Measurements from ENCODE around the gene SPRTN. TPM values are rescaled to one million over a fixed set of nuclear protein-coding genes. Genes with fewer than 3 reads are reported as not detected.

SPRTN gene
- total RNA-seq, 1 donor from 2014 or later, result 13.5 TPM

DNA sequence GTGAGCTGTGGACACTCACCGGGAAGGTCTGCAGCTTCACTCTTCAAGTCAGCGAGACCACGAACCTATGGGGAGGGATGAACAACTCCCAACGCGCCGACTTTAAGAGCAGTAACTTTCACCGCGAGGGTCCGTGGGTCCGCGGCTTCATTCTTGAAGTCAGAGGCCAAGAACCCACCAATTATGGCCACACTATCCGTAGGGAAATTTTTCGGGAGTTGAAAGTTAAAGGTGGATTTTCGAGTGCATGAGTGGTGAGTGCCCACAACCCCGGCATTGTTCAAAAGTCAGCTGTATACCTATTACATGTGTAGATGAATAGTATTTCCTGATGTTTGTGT is 20.1 kb upstream of the SPRTN start:
- TF ChIP-seq, protein P1, sequence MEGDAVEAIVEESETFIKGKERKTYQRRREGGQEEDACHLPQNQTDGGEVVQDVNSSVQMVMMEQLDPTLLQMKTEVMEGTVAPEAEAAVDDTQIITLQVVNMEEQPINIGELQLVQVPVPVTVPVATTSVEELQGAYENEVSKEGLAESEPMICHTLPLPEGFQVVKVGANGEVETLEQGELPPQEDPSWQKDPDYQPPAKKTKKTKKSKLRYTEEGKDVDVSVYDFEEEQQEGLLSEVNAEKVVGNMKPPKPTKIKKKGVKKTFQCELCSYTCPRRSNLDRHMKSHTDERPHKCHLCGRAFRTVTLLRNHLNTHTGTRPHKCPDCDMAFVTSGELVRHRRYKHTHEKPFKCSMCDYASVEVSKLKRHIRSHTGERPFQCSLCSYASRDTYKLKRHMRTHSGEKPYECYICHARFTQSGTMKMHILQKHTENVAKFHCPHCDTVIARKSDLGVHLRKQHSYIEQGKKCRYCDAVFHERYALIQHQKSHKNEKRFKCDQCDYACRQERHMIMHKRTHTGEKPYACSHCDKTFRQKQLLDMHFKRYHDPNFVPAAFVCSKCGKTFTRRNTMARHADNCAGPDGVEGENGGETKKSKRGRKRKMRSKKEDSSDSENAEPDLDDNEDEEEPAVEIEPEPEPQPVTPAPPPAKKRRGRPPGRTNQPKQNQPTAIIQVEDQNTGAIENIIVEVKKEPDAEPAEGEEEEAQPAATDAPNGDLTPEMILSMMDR (IDR thresholded peaks at IDR 0.05), result no peak
- peak; percentile 19 for DNase-seq (ENCODE audit: extremely low spot score, unreplicated experiment)
- H3K9me3 Mint-ChIP-seq (ENCODE audit: unreplicated experiment), result no peaks in the 10 kb centered on the region
- no peaks in the 10 kb centered on the region for H3K27me3 Mint-ChIP-seq (ENCODE audit: unreplicated experiment)
- no peak overlapping the region for H3K27ac Mint-ChIP-seq (ENCODE audit: unreplicated experiment)
- H3K4me1 Mint-ChIP-seq (ENCODE audit: unreplicated experiment), result no peaks in the 10 kb centered on the region
- no peak overlapping the region for H3K4me3 Mint-ChIP-seq (ENCODE audit: unreplicated experiment)
- no peaks in the 10 kb centered on the region for H3K36me3 Mint-ChIP-seq (ENCODE audit: unreplicated experiment)

DNA sequence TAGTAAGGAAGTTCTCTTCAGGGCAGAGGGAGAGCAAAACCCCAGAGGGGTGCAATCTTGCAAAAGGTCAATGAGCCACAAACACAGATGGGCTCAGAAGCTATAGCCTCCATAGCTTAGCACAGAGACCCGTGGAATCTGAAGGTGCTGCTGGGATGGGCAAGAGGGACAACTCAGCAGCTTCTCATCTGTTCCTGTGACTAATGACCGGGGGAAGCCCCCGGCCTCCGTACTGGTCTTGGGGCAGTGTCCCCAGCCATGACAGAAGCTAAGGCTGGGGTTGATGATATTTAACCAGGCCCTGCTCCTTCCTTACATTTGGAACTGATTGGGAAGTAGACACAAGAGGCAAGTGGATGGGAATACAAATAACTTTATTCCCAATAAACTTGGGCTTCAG is 19.5 kb upstream of the SPRTN start:
- Mint-ChIP-seq H3K36me3 (ENCODE audit: unreplicated experiment) (no peaks in the 10 kb centered on the region), H3K27ac (ENCODE audit: unreplicated experiment) (no peak overlapping the region), H3K4me1 (ENCODE audit: unreplicated experiment) (no peaks in the 10 kb centered on the region), H3K4me3 (ENCODE audit: unreplicated experiment) (no peak overlapping the region), H3K9me3 (ENCODE audit: unreplicated experiment) (no peaks in the 10 kb centered on the region), H3K27me3 (ENCODE audit: unreplicated experiment) (no peaks in the 10 kb centered on the region)
- peak; percentile 60 for DNase-seq (ENCODE audit: extremely low spot score, unreplicated experiment)
- TF ChIP-seq, protein P1 (IDR thresholded peaks at IDR 0.05), result no peak

DNA sequence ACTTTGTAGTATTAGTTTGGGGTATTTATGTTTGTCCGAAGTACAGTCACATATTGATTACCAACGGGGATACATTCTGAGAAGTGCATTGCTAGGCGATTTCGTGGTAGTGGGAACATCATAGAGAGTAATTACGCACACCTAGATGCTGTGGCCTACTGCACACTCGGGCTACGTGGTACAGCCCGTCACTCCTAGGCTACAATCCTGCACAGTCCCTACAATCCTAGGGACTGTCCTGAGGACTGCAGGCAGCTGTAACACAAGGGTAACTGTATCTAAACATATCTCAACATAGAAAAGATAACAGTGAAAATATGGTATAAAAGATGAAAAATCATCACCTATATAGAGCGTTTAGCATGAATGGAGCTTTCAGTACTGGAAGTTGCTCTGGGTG is 19.0 kb upstream of the SPRTN start:
- TF ChIP-seq, protein P1 (IDR thresholded peaks at IDR 0.05), result no peak
- Mint-ChIP-seq H3K9me3 (ENCODE audit: unreplicated experiment) (no peaks in the 10 kb centered on the region), H3K4me1 (ENCODE audit: unreplicated experiment) (no peaks in the 10 kb centered on the region), H3K4me3 (ENCODE audit: unreplicated experiment) (no peak overlapping the region), H3K27me3 (ENCODE audit: unreplicated experiment) (no peaks in the 10 kb centered on the region), H3K27ac (ENCODE audit: unreplicated experiment) (no peak overlapping the region), H3K36me3 (ENCODE audit: unreplicated experiment) (no peaks in the 10 kb centered on the region)
- no peak for DNase-seq (ENCODE audit: extremely low spot score, unreplicated experiment)

DNA sequence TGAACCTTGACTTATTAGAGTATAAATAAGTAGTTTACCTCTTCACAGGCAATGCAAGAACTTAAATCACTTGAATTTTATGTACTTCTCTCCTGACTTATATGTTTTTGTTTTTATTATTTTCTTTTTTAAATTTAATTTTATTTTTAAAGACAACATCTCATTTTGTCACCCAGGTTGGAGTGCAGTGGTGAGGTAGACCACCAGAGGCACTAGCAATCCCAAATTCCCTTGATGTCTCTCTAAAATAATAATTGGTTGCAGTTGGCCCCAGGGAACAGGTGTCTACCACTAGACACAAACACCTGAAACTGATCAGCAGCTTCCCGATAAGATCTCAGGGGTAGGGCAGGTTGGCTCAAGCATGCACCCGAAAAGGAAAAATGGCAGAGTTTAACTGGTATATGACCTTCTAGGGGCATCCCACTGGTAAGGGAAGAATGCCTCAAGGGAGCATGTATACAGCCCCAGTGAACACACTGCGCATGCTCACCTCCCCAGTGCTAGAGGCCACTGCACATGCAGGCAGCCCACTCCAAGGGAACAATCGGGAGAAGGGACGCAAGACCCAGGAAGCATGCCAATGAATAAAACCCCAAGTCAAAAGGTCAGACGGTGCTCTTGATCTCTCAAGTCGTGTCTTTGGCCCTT is 15.1 kb upstream of the SPRTN start:
- Mint-ChIP-seq H3K4me1 (ENCODE audit: unreplicated experiment) (no peaks in the 10 kb centered on the region), H3K36me3 (ENCODE audit: unreplicated experiment) (no peaks in the 10 kb centered on the region), H3K9me3 (ENCODE audit: unreplicated experiment) (no peaks in the 10 kb centered on the region), H3K27me3 (ENCODE audit: unreplicated experiment) (no peaks in the 10 kb centered on the region), H3K4me3 (ENCODE audit: unreplicated experiment) (no peak overlapping the region), H3K27ac (ENCODE audit: unreplicated experiment) (no peak overlapping the region)
- DNase-seq (ENCODE audit: extremely low spot score, unreplicated experiment), result peak; percentile 60
- TF ChIP-seq, protein P1 (IDR thresholded peaks at IDR 0.05), result no peak

DNA sequence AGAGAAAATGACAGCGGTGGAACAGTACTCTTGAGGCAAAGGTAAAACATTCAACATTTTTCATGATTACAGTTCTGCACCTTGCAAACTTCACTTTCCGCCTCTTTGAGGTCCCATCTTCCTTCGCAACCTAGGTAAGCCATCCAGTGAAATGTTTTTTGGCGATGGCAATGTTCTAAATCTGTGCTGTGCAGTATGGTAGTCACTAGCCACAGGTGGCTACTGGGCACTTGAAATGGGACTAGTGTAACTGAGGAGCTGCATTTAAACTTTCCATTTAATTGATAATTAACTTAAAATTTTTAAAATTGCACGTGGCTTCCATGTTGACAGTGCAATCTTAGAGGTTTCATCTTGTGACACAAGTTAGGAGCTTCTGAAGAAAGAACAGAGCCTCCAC is 13.4 kb upstream of the SPRTN start:
- H3K4me1 Mint-ChIP-seq (ENCODE audit: unreplicated experiment), result no peaks in the 10 kb centered on the region
- peak; percentile 44 for DNase-seq (ENCODE audit: extremely low spot score, unreplicated experiment)
- no peak overlapping the region for H3K4me3 Mint-ChIP-seq (ENCODE audit: unreplicated experiment)
- H3K27me3 Mint-ChIP-seq (ENCODE audit: unreplicated experiment), result no peaks in the 10 kb centered on the region
- H3K27ac Mint-ChIP-seq (ENCODE audit: unreplicated experiment), result no peak overlapping the region
- TF ChIP-seq, protein P1 (IDR thresholded peaks at IDR 0.05), result no peak
- H3K9me3 Mint-ChIP-seq (ENCODE audit: unreplicated experiment), result no peaks in the 10 kb centered on the region
- H3K36me3 Mint-ChIP-seq (ENCODE audit: unreplicated experiment), result peaks cover 4% of the 10 kb centered on the region

Measured in osteocyte (in vitro differentiated cells).